Forelimb muscle (tissue), 1 donor: ENCODE results near the gene OPA3. TPM values are rescaled to one million over a fixed set of nuclear protein-coding genes. Genes with fewer than 3 reads are reported as not detected.
"Not testable (repeated sequence)": the region's sequence is repeated elsewhere in the genome, so short reads cannot be mapped to it uniquely, and the experiment has no call there.

Experiments used
- DNase-seq: peaks from one replicate; pipeline ENCODE4 v3.0.0-alpha.2; 2013; ENCODE audit warnings: low read depth
- polyA plus RNA-seq: library from polyadenylated mRNA; unstranded; fragments of 120-200 nt; gene quantifications from one replicate; pipeline ENCODE4 v1.2.1, GENCODE V29; 2013; ENCODE audit not compliant: insufficient read length

The OPA3 gene
- polyA plus RNA-seq, result 7.2 TPM

DNA sequence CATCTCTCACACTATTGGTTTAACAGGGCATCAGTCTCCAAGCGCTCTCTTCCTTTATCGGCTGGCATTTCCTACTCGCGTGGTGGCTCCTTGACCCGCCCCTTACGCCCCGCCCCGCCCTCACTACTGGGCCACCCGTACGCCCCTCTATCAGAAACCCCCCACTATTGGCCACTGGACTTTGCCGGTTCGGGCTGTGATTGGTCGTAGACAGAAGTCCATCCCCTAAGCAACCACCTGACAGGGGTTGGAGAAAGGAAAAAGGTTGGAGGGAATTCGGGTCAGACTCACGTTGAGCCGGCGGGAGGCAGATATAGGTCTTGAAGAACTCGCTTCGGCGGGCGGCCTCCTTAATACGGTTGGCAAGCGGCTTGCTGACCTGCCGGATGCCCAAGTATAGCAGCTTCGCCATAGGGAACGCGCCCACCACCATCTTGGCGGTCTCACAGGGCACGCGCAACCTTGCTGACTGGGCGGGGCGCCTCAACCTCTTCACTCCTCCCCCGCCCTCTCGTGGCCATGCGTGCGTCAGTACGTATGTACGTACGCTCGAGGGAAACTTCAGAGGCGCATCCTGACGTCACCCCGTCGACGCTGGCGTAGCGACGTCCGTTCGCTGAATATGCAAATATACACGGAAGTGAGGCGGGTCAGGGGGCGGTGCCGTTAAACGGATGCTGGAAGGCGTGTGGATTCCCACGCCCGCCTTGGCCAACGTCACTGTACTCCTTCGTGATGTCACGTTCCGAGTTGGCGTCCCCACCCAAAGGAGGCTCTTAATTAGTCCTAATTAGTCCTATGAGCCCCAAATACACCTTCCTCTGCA, at the start of gene OPA3:
OPA3 (minus strand) TSS at position 471 of the 826 bp plus-strand sequence; CDS start at position 433, 38 bp downstream.
- peak; percentile 99 for DNase-seq

DNA sequence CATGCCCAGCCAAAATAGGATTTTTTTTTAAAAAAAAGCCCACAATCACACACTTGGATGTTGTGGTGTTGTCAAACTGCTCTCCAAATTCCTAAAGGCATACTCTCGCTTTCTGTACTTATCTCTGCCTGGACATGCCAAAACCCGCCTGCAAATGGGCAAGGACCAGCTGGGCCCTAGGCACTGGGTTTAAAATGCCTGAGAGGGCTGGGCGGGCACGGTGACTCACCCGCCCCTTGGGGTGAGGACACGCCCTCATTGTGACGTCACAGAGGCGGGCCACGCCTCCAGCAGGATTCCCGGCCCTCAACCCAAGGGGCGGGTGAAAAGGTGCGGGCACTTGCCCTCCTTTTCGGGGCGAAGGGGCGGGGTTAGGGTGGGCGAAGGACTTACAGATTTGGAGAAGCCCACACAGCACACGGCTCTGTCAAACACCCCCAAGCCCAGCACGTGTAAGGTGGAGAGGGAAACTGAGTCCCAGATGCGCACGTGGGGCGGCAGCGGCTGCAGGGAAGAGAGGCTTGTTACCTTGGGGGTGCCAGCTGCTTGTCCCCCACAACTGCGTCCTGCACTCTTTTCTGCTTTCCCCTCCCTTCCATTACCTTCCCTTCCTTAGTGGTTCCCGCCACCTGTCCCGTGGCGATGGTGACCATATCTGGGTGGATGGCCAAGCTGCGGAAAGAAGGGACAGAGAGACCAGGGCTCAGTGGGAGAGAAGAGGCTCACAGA, 48.0 kb upstream of the OPA3 start:
- no peak for DNase-seq

DNA sequence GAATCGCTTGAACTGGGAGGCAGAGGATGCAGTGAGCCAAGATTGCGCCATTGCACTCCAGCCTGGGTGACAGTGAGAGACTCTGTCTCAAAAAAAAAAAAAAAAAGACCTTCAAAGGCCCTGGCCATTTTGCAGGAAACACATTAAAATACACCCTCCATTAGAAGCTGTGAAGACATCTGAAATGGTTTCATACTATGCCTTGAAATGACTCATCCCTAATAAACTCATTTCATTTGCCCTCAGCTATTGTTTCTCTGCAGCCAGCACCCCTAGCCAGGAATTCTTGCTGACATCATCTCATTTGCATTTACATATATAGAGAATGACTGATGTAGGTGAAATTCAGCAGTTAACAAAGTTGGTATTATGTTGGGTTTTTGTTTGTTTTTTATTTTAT, 45.9 kb upstream of the OPA3 start:
- no peak for DNase-seq

DNA sequence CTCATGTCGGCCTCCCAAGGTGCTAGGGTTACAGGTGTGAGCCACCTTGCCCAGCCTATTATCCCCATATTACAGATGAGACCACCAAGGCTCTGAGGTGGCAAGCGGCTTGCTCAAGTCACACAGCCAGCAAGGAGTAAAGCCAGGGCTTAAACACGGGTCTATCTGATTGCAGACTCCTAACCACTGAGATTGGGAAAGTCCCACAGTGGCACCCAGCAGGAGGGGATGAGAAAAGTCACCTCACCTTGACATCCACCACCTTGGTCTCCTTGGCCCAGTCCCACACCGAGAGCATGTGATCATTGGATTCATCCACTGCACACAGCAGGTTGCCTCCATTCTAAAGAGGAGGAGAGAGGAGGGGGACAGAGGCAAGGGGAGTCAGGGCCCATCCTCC, 45.1 kb upstream of the OPA3 start:
- no peak for DNase-seq

DNA sequence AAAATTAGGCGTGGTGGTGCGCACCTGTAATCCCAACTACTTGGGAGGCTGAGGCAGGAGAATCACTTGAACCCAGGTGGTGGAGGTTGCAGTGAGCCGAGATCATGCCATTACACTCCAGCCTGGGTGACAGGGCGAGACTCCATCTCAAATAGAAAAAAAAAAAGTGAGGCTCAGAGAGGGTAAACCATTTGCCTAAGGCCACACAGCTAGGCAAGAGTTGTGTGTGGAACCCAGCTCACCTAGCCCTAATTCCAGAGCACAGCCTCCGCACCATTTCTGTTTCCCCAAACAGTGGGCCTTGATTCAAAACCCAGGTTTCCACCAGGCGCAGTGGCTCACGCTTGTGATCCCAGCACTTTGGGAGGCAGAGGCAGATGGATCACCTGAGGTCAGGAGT, 43.6 kb upstream of the OPA3 start:
- DNase-seq, result not testable (repeated sequence)

DNA sequence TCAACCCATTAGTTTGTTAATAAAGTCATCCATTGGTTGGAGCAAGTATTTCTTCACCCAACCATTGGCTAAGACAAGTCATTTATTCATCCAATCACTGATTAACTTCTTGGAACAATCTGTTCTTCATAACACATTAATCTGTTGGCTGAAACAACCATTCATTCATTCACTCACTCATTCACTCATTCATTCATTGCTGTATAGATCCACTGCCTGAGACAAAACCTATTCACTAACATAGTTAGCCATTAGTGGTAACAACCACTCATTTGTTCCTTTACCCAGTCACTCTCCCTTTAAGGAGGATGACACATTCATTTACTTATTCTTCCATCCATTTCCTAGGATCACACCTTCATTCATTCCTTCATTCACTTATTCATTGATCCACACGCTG, 39.4 kb upstream of the OPA3 start:
- DNase-seq, result no peak

DNA sequence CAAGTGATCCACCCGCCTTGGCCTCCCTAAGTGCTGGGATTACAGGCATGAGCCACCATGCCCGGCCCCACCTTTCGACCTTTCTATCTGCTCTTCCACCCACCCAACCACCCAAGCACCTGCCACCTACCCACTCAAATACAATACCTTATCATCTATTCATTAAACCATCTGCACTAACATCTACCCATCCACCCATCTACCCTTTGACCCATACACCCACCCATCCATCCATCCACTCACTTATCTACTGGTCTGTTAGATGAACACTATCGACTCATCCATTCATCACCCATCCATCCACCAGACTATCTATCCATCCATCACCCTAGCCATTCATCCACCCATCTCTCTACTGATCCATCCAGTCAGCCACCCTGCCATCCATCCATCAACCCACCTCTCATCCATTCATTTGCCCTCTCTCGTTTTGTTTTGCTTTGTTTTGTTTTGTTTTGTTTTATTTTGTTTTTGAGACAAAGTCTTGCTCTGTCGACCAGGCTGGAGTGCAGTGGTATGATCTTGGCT, 37.4 kb upstream of the OPA3 start:
- DNase-seq, result no peak

DNA sequence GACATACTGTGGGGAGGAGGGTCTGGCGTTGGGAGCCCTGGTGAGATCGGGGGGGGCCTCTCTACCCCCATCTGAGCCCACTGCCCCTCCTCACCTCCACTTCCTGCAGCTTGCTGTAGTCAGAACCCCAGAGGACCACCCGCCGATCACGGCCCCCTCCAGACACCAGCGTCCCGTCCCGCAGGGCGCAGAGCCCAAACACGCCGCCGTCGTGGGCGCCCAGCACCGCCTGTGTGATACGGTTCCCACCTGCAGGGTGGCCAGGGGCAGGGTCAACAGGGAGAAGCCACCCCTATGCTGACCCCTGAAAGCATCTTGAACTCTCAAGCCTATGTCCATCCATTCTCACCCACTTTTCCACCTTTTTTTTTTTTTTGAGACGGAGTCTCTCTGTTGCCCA, 36.8 kb upstream of the OPA3 start:
- DNase-seq, result no peak

DNA sequence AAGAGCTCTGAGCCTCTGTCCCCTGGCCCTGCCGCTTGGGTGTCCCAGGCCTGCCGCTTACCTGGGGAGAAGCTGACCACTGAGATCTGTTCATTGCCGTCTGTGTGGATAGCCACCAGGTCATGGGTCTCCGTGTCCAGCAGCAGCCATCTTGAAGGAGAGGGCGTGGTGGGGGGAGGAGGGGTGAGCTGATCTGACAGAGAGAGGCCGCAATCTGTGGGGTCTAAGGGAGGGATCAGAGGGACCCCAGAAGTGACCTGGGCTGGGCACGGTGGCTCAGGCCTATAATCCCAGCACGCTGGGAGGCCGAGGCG, 32.1 kb upstream of the OPA3 start:
- DNase-seq, result no peak

DNA sequence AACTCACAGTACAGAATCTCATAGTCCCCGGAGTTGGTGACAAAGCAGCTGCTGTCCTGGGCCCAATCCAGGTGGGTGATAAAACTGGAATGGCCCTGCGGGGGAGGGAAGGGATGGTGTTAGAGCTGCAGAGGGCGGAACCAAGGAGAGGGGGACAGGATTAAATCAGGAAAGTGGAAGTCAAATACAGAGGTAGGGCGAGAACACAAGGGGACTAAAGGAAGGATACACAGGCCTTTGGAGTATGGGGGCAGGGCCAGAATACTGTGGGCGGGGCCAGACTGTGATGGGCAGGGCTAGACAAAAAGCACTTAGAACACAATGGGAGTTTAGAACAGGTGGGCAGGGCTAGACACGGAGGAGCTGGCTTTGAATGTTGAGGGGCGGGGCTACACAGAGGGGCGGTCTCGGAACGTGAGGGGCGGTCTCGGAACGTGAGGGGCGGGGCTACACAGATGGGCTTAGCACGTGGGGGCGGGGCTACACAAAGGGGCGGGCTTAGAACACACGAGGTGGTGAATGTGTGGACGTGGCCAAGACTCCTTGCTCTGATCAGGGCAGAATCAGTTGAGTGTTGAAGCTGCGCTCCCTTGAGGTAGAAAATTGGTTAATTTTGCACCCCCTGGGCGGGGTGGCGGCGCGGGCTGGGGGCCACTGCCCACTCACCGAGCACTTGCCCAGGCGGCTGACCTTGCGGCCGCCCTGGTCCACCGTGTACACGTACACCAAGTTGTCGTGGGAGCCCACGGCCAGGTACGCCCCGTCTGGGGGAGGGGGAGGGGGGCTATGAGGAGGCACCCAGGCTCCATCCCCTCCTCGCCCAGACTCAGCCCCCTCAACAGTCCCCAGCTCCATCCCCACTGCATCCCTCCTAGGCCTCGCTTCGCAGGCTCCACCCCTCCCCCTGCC, 31.4 kb upstream of the OPA3 start:
- DNase-seq, result no peak

DNA sequence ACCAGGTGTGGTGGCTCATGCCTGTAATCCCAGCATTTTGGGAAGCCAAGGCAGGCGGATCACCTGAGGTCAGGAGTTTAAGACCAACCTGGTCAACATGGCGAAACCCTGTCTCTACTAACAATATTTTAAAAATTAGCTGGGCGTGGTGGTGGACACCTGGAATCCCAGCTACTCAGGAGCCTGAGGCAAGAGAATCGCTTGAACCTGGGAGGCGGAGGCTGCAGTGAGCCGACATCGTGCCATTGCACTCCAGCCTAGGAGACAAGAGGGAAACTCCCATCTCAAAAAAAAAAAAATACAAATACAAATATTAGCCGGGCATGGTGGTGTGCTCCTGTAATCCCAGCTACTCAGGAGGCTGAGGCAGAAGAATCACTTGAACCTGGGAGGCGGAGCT, 30.5 kb upstream of the OPA3 start:
- not testable (repeated sequence) for DNase-seq

DNA sequence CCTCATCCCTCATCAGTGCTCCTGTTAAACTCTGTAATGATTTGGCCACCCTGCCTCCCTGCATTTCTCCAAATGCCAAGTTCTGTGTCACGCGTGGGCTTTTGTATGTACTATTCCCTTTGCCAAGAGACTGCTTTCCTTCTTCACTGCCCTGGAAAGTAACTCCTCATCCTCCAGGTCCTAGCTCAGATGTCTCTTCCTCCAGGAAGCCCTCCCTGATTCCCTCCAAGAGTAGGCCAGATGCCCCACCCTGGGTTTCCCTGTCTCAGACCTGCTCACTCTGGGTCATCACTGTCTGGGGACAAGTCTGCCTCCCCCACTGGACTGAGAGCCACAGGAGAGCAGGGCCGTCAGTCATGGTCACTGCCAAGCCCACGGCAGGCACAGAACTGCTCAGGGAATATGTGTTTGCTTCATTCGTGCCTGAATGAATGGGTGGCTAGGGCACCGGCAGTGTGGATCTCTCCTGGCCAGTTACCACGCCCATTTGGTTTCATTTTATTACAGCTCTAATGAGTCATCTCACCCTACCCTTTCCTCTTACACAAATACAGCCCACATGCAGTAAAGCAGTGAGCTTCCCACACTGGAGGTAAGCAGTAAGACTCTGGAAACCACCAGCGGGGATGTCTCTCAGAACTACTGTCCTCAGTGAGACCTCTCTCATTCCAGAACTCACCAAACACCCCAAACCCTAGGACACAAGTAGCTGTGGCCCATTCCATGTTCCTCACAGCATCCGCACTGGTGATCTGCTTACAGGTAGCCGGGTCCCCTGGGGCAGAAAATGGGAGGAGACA, 29.5 kb upstream of the OPA3 start:
- no peak for DNase-seq

DNA sequence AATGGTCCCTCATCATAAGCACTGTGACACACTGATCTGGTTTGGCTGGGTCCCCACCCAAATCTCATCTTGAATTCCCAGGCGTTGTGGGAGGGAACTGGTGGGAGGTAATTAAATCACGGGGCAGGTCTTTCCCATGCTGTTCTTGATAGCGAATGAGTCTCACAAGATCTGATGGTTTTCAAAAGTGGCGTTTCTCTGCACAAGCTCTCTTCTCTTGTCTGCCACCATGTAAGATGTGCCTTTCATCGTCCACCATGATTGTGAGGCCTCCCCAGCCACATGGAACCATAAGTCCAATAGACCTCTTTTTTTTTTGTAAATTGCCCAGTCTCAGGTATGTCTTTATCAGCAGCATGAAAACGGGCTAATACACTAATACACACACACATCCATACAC, 24.3 kb upstream of the OPA3 start:
- no peak for DNase-seq

DNA sequence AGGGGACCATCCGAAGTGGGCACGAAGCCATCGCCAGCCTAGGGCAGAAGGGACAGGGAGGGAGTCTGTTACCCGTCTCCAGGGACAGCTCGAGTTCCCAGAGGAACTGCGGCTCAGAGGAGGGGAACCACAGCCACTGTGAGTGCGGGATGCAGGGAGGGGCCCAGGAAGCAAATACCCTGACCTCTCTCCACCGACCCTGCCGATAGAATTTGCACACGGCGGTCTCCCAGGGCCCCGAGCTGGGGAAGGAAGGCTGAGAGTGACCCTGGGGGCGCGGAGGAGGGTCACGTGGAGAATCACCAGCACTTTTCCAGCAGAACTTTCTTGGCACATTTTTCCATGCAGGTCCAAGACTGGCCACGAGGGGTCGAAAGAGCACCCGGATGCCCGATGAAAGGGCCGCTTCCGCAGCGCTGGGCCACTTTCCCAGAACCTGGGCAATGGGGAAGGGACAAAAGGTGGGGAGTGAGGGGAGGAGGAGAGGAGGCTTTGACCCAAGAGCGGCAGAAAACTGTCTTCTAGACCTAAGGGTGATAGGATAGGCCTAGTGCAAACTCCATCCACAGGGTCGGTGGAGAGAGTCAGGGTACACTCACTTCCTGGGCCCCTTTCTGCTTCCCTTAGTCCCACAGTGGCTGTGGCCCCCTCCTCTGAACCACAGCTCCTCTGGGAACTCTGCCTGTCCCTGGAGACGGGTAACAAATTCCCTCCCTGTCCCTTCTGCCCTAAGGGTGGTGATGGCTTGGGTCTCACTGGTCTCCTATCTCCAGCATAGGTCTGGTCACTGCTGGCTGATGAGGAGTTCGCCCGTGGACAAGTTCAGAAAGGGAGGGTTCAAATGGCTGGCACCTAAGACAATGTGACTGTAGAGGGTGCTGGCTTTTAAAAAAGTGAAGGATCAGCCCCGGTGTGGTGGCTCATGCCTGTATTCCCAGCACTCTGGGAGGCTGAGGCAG, 22.7 kb upstream of the OPA3 start:
- DNase-seq, result peak; percentile 20

DNA sequence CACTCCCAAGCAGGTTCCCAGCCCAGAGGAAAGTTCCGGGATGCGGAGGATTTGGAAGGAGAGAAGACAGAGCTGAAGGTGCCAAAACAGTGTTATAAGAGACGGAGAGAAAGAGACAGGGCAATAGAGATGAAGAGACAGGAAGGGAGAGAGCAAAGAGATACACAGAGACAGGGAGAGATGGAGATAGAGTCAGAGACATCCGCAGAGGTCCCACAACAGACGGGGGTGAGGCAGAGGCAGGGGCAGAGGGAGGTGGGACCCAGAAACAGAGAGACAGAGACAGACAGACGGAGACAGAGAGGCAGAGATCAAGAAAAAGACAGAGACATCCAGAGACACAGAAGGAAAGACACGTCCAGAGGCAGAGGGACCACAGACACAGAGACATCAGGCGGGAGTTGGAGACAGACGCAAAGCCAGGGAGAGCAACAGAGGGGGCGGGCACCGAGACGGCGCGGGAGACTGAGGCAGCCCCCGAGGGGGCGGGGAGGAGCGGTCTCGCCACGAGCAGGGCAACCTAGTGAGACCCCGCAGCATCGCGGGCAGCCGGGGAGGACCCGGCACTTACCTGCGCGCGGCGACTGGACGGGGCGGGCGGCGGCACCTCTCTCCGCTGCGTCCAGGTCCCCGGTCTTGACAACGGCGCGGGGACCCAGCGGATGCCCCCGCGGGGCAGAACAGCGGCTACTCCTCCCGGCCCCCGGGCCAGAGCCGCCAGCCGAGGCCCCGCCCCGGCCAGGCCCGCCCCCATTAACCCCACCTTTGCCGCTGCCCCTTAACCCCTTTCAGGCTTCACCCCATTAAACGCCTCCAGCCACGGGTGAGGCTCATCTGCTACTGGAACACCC, 17.1 kb upstream of the OPA3 start, which contains the start of gene GPR4:
GPR4 (minus strand) TSS at position 689 of the 851 bp plus-strand sequence. CDS start 10,346 bp downstream, outside the sequence.
- DNase-seq, result no peak

DNA sequence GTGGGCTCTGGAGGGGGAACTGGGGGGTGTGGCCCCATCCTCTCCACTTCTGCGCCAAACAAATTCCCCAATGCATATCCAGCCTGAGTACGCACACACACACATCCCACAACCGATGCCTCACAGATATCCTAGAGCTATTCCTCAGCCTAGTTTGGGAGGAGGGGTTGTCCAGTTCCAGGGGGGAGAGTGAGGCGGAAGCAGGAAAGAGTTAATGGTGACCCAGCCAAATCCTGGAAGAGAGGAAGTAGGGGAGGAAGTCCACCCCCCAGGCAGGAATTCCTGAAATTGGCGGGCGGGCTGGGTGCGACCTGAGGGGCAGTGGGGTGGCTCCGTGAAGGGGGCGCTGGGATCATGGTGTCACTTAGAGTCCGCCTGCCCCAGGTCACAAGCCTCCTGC, 16.5 kb upstream of the OPA3 start:
- no peak for DNase-seq

DNA sequence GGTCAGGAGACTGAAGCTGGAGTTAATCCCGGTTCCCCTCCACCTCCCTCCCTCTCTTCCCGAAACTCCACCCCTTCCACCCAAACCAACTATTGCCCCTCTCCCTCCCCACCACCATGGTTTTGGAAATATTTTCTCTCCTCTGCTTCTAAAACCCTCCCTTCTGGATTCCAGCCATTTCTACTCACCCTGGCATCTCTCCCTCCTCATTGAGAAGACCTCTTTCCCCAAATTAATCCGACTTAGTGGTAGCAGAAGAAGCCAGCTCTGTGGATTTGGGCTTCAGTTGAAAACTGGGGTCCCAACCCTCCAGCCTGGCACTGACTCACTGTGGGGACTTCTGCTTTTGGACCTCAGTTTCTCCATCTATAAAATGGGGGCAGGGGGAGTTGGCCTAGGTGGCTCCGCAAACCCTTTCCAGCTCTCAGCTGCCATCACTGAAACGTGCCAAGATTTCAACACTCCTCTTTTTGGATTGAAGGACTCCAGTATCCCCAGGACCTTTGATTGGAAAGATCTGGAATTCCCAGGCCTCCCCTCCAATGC, 15.8 kb upstream of the OPA3 start:
- no peak for DNase-seq

DNA sequence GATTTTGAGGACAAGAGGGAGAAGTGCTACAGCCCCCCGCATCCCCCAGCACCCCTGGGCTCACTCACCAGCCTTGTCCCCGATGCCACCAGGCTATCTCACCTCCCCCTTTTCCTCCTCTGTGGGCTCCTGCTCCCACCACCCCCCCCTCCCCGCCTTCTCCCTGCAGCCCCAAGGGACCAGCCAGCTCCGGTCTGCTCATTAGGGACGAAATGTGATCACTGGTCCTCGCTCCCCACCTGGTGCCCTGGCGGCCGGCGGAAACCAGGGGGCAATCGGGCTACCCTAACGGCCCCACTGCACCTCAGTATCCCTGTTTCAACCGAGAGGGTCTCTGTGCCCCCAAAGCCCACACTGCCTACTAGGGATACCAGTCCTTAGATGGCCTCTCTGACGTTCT, 14.7 kb upstream of the OPA3 start:
- no peak for DNase-seq
